HuH-7 (cell line): ENCODE data around the gene LTA4H.
"Not testable (repeated sequence)": the region's sequence is repeated elsewhere in the genome, so short reads cannot be mapped to it uniquely, and the experiment has no call there.

Experiments used
- DNase-seq: peaks from one replicate; pipeline ENCODE4 v3.0.0; 2011; ENCODE audit warnings: low spot score

Gene LTA4H

DNA sequence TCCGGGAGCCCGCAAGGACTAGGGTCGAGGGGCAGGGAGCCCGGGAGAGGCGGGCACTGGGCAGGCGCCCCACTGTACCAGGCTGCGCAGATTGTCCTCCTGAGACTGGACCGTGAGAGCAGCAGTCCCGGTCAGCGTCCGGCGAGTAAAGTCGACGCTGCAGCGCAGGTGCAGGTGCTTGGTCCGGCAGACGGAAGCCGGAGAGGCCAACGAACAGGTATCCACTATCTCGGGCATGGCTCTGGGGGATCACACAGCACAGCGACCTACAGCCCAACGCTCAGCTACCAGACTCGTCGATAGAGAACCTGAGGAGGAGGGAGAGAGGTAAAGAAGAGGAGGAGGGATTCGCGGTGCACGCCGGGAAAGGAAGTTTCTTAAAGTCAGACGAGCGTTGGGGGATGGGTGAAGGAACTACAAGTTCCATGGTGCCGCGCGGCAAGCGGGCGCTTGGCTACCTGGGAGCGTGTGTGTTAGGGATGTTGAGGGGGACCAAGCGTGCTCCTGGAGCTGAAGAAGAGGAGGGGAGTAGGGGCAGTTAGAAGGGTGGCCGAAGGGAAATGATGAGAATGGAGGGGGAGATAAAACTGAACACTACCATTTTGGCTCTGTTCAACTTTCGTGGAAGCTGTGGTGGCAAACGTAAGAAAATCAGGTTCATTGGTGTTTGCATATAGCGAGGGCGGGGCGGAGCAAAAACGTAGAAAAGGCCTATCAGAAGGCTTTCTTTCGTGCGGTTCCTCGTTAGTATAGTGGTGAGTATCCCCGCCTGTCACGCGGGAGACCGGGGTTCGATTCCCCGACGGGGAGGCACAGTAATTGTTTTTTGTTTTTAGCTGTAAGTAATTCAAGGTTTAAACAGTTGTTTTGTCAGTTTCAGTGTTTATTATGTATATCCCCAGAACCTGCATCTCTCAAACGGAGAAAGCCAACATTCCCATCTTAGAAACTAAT, at the start of gene LTA4H:
Gene LTA4H, minus strand, starts transcription at position 305 of the 954 bp plus-strand sequence. Its CDS starts 68 bp downstream, at position 237.
- peak; percentile 79 for DNase-seq

DNA sequence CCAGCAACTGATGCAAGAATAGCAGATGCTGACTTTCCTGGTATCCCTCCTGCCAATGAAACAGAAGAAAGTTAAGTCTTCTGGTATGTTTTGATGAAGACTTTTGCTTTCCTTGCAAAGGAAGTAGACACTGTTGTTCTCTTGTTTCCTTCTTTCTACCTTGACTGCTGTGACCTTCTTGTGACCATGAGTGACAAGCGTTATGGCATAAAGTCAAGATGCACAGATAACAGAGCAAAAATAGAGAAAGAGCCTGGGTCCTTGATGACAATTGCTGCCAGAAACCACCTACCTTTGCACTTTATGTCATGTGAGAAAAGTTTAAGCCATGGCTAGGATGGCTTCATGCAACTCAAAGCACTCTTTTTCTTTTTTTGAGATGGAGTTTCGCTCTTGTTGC, 49.2 kb upstream of the LTA4H start:
- DNase-seq: no peak

DNA sequence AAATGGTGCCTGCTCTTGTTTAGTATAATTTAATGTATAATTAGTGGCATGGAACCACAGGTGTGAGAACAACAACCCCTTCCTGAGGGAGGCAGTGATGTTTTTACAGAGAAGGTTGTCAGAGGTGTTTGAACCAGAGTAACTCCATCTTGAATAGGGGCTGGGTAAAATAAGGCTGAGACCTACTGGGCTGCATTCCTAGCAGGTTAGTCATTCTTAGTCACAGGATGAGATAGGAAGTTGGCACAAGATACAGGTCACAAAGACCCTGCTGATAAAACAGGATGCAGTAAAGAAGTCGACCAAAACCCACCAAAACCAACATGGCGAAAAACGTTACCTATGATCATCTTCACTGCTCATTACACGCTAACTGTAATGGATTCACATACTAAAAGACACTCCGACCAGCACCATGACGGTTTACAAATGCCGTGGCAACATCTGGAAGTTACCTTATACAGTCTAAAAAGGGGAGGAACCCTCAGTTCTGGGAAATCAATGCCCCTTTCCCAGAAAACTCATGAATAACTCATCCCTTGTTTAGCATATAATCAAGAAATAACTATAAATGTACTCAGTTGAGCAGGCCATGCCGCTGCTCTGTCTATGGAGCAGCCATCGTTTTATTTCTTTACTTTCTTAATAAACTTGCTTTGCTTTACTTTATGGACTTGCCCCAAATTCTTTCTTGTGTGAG, 47.8 kb upstream of the LTA4H start:
- no peak for DNase-seq

DNA sequence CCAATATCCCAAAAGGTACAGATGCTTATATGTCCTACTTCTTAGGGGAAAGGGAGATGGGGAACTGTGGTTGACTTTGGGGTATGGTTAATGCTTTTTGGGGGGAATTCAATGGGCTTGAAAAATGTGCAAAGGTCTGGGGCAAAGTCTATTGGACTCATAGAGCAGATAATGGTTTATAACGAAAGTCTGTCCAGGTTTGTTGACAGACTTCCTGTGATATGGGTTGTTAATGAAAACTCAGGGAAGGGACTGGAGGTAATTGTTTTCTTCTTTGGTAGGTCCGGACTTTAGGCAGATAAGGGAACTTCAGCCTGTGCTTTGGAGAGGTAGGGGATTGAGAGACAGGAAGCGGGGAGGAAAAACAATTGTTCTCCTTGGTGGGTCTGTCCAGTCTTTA, 46.2 kb upstream of the LTA4H start:
- DNase-seq: no peak

DNA sequence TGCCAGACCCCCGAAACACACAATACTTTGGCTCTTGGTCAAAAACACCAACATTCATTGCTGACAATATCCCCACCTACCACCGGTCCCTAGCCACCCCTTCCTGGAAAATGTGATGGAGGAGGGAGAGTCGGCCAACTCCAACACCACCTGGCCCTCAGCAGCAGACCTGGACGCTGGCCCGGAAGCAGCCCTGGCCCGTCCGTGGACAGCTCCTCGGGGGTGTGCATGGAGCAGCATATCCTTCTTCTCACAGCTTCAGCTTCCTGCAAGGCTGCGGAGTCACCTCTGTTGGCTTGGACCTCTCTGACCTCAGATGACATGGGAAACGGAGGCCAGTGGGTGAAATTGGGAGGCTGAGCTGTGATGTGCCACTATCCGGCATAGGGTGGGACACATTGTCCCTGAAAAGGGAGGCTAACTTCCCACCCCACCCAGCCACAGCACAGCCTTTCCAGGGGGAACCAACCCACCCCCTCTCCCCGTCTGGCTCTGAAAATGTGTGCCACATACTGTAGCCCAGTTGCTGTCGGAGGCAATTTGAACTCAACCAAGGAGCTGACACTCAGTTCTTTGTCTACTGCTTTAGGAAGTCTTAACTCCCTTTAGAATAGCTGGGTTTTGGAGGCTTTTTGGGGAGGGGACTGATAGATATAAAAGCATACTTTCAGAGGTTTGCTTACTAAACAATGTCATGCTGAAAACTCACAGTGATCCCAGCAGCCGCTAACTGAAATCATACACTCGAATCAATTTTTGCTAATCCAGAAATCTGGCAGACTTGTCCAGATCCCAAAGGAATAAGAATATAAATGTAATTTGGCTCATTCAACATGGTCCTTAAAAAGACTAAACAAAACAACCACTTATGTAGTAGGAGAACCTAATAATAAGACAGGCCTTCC, 43.1 kb upstream of the LTA4H start:
- no peak for DNase-seq

DNA sequence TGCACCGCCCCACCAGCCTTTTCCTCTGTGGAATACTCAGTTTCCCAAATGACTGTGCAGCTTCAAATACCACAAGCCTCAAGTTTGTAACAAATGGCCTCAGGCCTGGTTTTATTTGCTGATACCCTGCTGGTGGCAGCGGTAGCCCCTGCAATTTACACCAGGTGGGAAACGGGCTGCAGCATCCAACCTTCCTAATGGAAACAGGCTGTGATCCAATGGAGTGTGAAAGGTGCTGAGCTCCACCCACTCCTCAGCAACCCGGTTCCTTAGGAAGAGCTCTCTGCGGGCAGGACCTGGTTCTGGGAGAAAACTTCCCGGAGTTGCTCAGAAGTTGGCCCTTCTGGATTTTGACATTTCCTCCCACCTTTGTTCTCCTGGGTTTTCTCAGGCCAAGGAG, 41.7 kb upstream of the LTA4H start:
- DNase-seq: no peak

DNA sequence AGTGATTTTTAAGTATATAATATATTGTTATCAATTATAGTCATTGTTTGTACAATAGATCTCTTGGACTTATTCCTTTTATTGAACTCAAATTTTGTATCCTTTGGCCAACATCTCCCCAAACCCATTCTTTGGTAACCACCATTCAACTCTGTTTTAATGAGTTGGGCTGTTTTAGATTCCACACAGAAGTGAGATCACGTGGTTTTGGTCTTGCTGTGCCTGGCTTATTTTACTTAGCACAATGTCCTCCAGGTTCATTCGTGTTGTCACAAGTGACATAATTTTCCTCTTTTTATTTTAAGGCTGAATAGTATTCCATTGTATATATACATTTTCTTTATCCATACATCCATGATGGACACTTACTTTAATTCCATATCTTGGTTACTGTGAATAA, 40.2 kb upstream of the LTA4H start:
- no peak for DNase-seq

DNA sequence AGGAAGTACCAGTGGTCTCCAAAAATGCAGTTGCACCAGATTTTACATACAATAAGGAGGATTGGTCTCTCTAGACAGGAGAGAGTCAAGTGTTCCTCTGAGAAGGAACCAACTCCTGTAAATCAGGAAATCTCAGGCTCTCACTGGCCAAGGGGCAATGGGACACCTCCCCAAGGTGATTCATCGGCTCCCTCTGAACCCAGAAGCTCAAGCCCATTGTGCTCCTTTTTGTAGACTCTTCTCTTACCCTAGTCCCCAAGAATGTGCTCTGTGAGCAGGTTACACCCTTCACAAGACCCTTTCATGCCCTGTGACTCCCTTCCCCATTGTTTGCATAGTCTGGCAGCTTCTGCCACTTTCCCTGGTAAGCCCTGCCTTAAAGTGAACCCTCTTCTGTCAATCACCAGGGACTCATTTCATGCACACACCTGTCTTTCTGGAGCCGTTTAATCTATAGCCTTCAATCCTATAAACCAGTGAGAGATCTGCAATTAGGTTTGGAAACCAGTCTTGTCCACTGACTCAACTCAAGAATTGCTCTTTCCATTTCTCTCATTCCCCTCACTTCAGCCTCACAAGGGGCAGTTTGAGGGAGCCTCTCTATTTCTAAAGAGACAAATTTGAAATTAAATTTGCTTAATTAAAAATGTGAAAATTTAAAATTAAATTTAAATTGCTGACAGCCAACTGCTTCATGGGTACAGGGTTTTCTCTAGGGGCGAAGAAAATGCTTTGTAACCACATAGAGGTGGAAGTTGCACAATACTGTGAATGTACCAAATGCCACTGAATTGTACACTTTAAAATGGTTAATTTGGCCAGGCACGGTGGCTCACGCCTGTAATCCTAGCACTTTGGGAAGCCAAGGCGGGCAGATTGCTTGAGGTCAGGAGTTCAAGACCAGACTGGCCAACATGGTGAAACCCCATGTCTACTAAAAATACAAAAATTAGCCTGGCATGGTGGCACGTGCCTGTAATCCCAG, 38.3 kb upstream of the LTA4H start:
- no peak for DNase-seq

DNA sequence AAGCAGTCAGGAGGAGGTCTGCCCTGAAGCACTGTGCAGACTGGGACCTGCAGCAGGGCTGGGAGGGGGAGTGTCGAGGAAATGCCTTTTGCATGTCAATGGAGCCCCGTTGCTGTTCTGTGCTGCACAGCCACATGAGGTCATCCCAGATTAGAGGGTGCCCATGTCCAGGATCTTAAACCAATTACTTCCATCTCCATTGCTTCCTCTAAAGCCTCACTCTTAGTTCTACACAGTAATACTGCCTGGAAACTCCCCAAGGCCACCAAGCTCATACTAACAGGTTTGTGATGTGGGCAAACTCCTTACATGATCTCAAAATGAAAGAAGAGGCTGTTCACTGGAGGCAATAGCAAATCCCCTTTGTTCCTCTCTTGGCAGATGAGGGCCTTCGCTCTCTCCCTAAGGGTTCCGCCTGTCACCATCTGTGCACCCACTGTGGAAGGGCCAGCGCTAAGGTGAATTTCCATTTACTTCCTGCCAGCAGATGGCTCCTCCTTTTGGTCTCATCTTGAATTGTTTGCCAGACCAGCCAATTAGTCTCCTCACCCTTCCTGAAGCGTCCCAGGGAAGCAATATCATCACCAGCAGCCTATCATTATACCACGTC, 35.4 kb upstream of the LTA4H start:
- no peak for DNase-seq

DNA sequence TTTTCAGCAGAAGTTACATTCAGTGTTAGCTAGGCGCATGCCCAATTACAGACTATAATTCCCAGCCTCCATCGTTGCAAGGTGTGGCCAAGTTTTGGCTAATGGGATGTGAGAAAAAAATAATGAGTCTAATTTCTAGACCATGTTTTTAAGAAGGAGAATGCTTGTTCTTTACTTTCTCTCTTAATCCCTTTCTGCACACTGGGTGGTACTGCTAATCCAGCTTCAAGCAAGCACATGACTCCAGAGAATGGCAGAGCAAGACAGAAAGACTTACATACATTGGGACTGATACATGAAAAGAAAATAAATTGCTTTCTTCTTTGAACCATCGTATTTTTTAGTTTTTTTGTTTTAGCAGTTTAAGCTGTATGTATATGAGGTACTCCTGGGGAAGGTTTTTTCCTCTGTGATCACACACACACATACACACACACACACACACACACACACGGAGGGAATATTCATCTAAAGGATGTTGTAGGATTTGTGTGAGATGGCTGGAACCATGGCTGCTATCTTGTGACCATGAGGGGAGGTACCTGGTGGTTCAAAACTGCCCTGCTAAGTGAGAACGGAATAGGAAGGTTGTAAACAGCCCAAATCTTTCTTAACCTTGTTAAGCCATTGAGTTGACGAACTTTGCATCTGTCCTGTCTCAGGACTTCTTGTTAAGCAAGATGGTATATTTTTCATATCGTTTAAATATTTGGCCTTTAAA, 34.3 kb upstream of the LTA4H start:
- no peak for DNase-seq

DNA sequence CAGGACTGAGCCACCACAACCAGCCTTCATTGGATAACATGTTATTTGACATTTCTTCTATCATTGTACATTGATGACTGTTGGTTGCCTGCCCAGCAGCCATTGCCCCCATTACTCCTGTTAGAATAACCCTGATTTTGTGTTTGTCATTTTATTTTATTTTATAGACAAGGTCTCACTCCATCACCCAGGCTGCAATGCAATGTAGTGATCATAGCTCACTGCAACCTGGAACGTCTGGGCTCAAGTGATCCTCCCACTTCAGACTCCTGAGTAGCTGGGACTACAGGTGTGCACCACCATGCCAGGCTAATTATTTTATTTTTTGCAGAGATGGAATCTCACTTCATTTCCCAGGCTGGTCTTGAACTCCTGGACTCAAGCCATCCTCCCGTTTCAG, 33.2 kb upstream of the LTA4H start:
- no peak for DNase-seq

DNA sequence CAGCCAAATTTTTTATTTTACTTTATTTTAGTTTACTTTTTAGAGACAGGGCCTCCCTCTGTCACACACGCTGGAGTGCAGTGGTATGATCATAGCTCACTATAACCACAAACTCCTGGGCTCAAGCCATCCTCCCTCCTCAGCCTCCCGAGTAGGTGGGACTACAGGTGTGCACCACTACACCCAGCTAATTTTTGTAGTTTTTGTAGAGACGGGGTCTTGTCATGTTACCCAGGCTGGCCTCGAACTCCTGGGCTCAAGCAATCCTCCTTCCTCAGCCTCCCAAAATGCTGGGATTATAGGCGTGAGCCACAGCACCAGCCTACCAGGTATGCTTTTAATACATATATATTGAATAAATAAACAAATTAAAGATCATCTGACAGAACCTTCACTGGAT, 32.7 kb upstream of the LTA4H start:
- no peak for DNase-seq

DNA sequence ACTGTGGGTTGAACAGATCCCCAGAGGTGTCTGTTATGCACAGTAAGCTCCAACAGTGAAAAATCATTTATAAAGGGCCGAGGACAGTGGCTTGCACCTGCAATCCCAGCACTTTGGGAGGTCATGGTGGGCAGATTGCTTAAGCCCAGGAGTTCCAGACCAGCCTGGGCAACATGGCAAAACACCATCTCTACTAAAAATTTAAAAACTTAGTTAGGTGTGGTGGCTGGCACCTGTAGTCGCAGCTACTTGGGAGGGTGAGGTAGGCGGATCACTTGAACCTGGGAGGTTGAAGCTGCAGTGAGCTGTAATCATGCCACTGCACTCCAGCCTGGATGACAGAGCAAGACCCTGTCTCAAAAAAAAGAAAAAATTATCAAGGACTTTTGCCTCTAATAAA, 30.4 kb upstream of the LTA4H start:
- DNase-seq: not testable (repeated sequence)

DNA sequence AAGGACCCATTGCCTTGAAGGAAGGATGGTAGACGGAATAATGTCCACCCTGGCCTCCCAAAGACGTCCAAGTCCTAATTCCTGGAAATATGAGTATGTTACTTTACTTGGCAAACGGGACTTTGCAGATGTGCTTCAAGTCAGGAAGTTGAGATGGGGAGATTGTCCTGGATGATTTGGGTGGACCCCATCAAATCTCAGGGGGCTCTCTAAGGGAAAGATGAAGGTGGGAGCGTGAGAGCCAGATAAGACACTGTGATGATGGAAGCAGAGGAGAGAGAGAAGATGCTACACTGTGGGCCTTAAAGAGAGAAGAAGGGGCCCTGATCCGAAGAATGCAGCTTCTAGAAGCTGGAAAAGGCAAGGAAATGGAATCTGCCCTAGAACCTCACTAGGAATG, 29.6 kb upstream of the LTA4H start:
- DNase-seq: no peak

DNA sequence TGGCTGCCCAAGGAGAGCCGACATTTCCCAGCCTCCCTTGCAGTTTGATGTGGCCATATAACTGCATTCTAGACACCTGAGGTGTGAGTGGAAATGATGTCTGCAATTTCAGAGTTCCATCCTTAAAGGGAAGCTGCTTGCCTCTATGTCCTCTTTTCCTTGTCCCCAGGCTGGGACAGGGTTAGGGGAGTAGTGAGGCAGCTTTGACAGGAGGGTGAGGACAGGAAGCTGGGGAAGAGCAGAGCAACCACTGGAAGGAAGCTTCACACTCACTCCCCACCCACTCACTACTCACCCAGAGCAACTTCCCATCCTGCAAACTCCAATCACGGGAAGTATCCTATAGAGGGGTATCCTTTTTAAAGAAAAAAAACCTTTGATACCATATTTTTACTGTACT, 28.9 kb upstream of the LTA4H start:
- no peak for DNase-seq

DNA sequence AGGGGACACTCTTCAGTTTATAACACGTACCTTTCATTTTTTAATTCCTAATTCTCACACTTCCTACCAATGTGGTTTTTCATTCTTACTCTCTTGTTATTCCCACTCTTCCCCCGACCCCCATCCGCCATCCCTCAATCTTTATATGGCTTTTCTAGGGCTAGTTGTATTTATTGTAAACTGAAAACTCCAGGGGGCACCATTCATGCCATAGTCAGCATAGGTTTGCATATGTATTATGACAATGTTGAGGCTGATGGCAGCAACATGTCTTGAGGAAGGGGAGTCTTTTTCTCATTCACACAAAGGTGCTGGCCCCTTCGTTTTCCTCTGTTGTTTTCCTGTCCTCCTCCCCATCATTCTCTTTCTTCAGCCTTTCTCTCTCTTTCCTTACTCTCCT, 27.7 kb upstream of the LTA4H start:
- no peak for DNase-seq

DNA sequence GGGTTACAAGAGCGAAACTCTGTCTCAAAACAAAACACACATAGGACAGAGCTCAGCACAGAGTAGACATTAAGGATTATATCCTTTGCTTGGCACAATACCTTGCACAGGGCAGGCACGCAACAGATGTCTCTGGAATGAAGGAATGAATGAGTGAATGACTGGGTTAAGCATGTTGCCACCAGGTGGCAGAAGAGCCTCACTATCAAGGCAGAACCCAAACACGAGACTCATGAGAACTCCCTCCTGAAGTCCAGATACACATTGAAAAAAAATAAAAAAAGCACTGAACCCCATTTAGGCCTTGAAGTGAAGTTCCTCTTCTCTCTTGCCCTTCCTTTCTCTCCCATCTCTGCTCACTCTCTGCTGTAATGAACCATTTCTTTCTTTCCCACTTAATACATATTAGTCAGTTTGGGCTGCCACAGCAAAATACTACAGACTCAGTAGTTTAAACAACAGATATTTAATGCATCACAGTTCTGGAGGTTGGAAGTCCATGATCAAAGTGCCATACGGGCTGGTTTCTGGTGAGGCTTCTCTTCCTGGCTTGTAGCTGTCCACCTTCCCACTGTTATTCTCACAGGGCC, 26.6 kb upstream of the LTA4H start:
- DNase-seq: peak; percentile 50

DNA sequence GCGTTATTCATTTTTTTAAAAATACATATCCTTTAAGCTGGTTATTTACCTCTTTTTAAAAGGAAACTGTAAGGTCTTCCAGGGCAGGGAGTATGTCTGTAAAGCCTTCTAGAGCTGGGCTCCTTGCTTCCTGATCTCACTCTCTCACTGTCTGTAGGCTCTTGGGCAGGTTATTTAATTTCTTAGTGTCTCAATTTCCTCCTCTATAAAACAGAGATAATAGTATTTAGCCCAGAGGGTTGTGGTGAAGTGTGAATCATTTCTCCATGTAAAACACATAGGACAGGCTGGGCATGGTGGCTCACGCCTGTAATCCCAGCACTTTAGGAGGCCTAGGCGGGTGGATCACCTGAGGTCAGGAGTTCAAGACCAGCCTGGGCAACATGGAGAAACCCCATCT, 25.9 kb upstream of the LTA4H start:
- DNase-seq: no peak

DNA sequence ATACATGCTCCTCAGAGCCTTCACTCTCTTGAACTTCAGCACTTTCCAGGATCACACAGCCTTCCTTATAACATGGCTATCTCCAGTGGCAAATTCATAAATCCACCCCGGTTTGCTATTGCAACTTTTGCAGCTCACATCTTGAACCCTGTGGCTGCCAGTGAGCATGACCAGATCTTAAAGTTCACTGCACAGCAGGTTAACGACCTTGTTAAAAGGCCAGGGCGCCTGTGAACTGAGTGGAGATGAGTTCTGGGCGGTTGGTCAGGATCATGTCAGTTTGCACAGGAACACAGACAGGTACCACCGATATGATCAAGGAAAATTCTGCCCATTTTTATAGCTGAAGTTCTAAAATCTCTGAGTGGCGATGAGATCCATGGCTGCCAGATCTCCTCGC, 24.7 kb upstream of the LTA4H start:
- DNase-seq: no peak
